Activated naive CD4-positive, alpha-beta T cell treated with anti-CD3 and anti-CD28 coated beads for 36 hours (primary cell): ENCODE results near the gene DEFB110. TPM values are rescaled to one million over a fixed set of nuclear protein-coding genes. Genes with fewer than 3 reads are reported as not detected.

Experiments used
- CTCF ChIA-PET: fragments of 350-600 bp; sonication (Branson Sonifier 250); formaldehyde crosslinking; loops from one replicate; lab custom pipeline; 2021; ENCODE audit warnings: antibody characterized with exemption; lab: Charles Lee
- DNase-seq: peaks from one replicate; pipeline ENCODE4 v3.0.0-alpha.2; 2020
- H3K27ac Mint-ChIP-seq: one replicate; pipeline ENCODE4 v1.8.0; 2021; ENCODE audit warnings: mild to moderate bottlenecking, mixed read lengths
- H3K27me3 Mint-ChIP-seq: one replicate; pipeline ENCODE4 v1.8.0; 2021; ENCODE audit warnings: low read depth, mixed read lengths
- H3K36me3 Mint-ChIP-seq: one replicate; pipeline ENCODE4 v1.8.0; 2021; ENCODE audit warnings: low read depth, mixed read lengths
- H3K4me1 Mint-ChIP-seq: one replicate; pipeline ENCODE4 v1.8.0; 2021; ENCODE audit warnings: low read depth, mixed read lengths
- H3K4me3 Mint-ChIP-seq: one replicate; pipeline ENCODE4 v1.8.0; 2021; ENCODE audit warnings: mild to moderate bottlenecking, moderate library complexity, mixed read lengths
- H3K9me3 Mint-ChIP-seq: one replicate; pipeline ENCODE4 v1.8.0; 2021; ENCODE audit warnings: mixed read lengths
- intact Hi-C: fragments of 100-400 bp; cut with micrococcal nuclease; formaldehyde crosslinking; loops from one replicate; pipeline ENCODE4 v1.15.1; 2023
- total RNA-seq, 2 experiments: library from RNA; stranded (reverse); gene quantifications; one replicate each; pipeline ENCODE4 v1.2.3, GENCODE V29; 2021

Gene DEFB110
- not detected for total RNA-seq

- CTCF ChIA-PET, result no interaction called here
- intact Hi-C loops, result no loop called here
Observed at GRCh38 chr6:50021894-50022293, at the start of gene DEFB110. DEFB110 (minus strand) TSS chr6:50021994; CDS start chr6:50021935, 59 bp downstream.

DNA sequence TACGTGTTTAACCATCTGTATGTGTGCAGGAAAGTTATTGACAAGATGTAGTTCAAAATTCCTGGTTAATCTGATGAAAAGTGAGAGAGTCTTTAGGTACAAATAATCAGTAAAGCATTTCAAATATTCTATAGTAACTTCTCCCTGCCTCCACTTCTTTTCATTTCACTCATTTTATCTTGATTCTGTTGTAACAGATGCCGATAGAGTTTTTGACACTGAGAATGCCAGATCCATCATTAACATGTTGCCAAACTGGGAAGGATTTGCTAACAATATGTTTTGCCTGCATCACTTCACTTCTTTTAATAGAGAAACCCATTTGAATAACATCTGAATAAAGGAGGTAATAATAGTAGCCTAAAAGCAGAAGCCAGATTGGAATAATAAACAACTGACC lies 48.3 kb upstream of the DEFB110 start:
- Mint-ChIP-seq H3K27ac (no peak overlapping the region), H3K27me3 (no peaks in the 10 kb centered on the region), H3K36me3 (no peaks in the 10 kb centered on the region), H3K4me1 (no peaks in the 10 kb centered on the region), H3K9me3 (peaks cover 3% of the 10 kb centered on the region), H3K4me3 (no peak overlapping the region)
- CTCF ChIA-PET, result no interaction called here
- intact Hi-C loops, result no loop called here
- no peak for DNase-seq

More at GRCh38 chr6:50021894-50022293, at the start of gene DEFB110:
- no peaks in the 10 kb centered on the region for H3K9me3 Mint-ChIP-seq
- no peak within 1 kb of the TSS for H3K27ac Mint-ChIP-seq
- no peaks in the 10 kb centered on the region for H3K27me3 Mint-ChIP-seq
- H3K4me1 Mint-ChIP-seq, result no peaks in the 10 kb centered on the region
- DNase-seq, result no peak
- H3K36me3 Mint-ChIP-seq, result no peaks in the 10 kb centered on the region
- H3K4me3 Mint-ChIP-seq, result no peak within 1 kb of the TSS

GRCh38 chr6:50062051-50062450 lies 40.3 kb upstream of the DEFB110 start:
- Mint-ChIP-seq H3K27me3 (no peaks in the 10 kb centered on the region), H3K4me1 (no peaks in the 10 kb centered on the region)
- intact Hi-C loops, result no loop called here

GRCh38 chr6:50056242-50056641 lies 34.4 kb upstream of the DEFB110 start:
- intact Hi-C loops, result no loop called here
- Mint-ChIP-seq H3K27me3 (no peaks in the 10 kb centered on the region), H3K9me3 (no peaks in the 10 kb centered on the region), H3K27ac (no peak overlapping the region), H3K4me3 (no peak overlapping the region), H3K36me3 (no peaks in the 10 kb centered on the region), H3K4me1 (no peaks in the 10 kb centered on the region)
- CTCF ChIA-PET, result no interaction called here
- DNase-seq, result no peak

More at GRCh38 chr6:50062051-50062450, 40.3 kb upstream of the DEFB110 start:
- peaks cover 8% of the 10 kb centered on the region for H3K9me3 Mint-ChIP-seq
- DNase-seq, result no peak
- H3K27ac Mint-ChIP-seq, result no peak overlapping the region
- H3K36me3 Mint-ChIP-seq, result no peaks in the 10 kb centered on the region
- no peak overlapping the region for H3K4me3 Mint-ChIP-seq
- CTCF ChIA-PET, result no interaction called here

- Mint-ChIP-seq H3K4me1 (no peaks in the 10 kb centered on the region), H3K36me3 (no peaks in the 10 kb centered on the region), H3K27me3 (no peaks in the 10 kb centered on the region), H3K4me3 (no peak within 1 kb of the TSS), H3K27ac (no peak within 1 kb of the TSS), H3K9me3 (no peaks in the 10 kb centered on the region)
- intact Hi-C loops, result no loop called here
- CTCF ChIA-PET, result interaction anchor here (1.3 kb wide), 1 partner anchor 11 kb away, joined by 3 read pairs; no protein-coding TSS in a partner anchor
- DNase-seq, result no peak
Observed at GRCh38 chr6:50049829-50050228, 28.0 kb upstream of the DEFB110 start, which contains the start of gene DEFB112. DEFB112 (minus strand) TSS chr6:50049929; CDS start chr6:50049869, 60 bp downstream.

- Mint-ChIP-seq H3K4me3 (no peak overlapping the region), H3K4me1 (no peaks in the 10 kb centered on the region), H3K27ac (no peak overlapping the region), H3K36me3 (no peaks in the 10 kb centered on the region), H3K9me3 (no peaks in the 10 kb centered on the region), H3K27me3 (no peaks in the 10 kb centered on the region)
- no peak for DNase-seq
- CTCF ChIA-PET, result no interaction called here
- intact Hi-C loops, result no loop called here
Observed at GRCh38 chr6:50047026-50047425, 25.2 kb upstream of the DEFB110 start.

DNA sequence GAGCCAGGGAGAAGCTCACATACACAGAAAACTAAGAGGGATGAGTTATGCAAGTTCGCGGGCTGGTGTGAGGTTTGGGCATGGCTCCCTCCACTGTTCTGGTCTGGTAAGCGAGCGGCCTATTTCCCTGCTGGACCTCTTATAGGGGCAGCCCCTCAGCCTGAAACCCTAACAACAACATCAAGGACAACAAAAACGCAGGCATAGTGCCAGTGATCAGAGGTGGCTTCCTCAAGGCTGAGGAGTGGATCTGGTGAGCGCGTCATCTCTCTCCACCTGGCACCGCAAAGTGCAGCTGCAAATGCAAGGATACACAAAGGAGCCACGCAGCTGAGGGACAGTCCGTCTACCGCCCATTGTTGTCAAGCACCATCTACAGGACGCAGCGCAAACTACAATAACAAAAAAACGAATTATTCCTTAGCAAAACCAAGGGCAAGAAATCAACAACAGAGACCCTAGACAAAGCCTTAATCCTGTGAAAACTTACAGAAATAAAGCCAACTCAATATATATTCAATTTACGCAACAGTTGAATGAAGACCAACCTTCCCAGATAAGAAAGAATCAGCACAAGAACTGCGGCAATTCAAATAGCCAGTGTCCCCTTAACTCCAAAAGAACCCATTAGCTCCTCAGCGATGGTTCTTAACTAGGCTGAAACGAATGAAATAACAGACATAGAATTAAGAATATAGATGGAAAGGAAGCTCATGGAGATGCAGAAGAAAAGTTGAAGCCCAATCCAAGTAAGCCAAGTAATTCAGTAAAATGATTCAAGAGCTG lies 9.2 kb upstream of the DEFB110 start:
- CTCF ChIA-PET, result no interaction called here
- no peak for DNase-seq
- no peaks in the 10 kb centered on the region for H3K4me1 Mint-ChIP-seq
- H3K9me3 Mint-ChIP-seq, result peaks cover 11% of the 10 kb centered on the region
- H3K4me3 Mint-ChIP-seq, result no peak overlapping the region
- intact Hi-C loops, result no loop called here
- no peaks in the 10 kb centered on the region for H3K36me3 Mint-ChIP-seq
- H3K27ac Mint-ChIP-seq, result no peak overlapping the region
- no peaks in the 10 kb centered on the region for H3K27me3 Mint-ChIP-seq

GRCh38 chr6:50030350-50030749 lies 8.6 kb upstream of the DEFB110 start:
- intact Hi-C loops, result no loop called here
- CTCF ChIA-PET, result no interaction called here
- Mint-ChIP-seq H3K4me3 (no peak overlapping the region), H3K27ac (no peak overlapping the region), H3K27me3 (no peaks in the 10 kb centered on the region), H3K4me1 (no peaks in the 10 kb centered on the region), H3K9me3 (peaks cover 10% of the 10 kb centered on the region), H3K36me3 (no peaks in the 10 kb centered on the region)
- DNase-seq, result no peak

DNA sequence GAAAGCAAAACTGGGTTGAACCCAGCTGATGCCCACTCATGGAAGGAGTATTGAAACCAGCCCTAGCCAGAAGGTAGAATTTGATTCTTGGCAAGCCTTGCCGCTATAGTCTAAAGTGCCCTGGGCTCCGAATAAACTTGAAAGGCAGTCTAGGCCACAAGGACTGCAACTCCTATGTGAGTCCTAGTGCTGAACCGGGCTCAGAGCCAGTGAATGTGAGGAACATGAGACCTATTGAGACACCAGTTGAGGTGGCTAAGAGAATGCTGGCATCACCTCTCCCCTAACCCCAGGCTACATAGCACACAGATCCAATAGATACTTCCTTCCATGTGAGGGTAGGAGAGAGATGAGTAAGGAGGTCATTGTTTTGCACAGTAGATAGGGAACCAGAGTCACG lies 3.5 kb upstream of the DEFB110 start:
- CTCF ChIA-PET, result no interaction called here
- DNase-seq, result no peak
- no peaks in the 10 kb centered on the region for H3K4me1 Mint-ChIP-seq
- H3K27ac Mint-ChIP-seq, result no peak overlapping the region
- H3K4me3 Mint-ChIP-seq, result no peak overlapping the region
- H3K9me3 Mint-ChIP-seq, result no peaks in the 10 kb centered on the region
- no peaks in the 10 kb centered on the region for H3K36me3 Mint-ChIP-seq
- H3K27me3 Mint-ChIP-seq, result no peaks in the 10 kb centered on the region
- intact Hi-C loops, result no loop called here

GRCh38 chr6:50007819-50008218 lies 14.0 kb downstream of the DEFB110 start:
- intact Hi-C loops, result no loop called here
- Mint-ChIP-seq H3K27ac (no peak overlapping the region), H3K27me3 (no peaks in the 10 kb centered on the region), H3K9me3 (peaks cover 2% of the 10 kb centered on the region), H3K36me3 (no peaks in the 10 kb centered on the region), H3K4me1 (no peaks in the 10 kb centered on the region), H3K4me3 (no peak overlapping the region)
- CTCF ChIA-PET, result no interaction called here
- DNase-seq, result no peak

DNA sequence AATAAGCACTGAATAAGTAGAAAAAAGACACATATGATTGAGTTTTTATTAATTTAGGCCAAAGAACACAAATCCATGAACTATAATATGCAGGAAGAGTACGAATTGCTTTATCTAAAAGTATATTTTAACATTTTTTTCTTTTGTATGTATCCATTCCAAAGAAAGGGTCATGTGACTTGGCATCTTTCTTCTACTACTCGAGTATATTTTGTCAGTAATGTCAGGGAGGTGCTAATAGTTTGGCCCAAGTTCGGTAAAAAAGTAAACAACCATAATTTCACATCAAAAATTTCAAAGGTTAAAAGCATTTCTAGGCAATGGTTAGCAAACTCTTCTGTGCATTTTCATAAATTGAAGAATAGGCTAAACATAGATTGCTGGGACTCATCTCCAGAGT lies 18.7 kb downstream of the DEFB110 start:
- H3K9me3 Mint-ChIP-seq, result peaks cover 4% of the 10 kb centered on the region
- intact Hi-C loops, result no loop called here
- no peak overlapping the region for H3K27ac Mint-ChIP-seq
- no peak for DNase-seq
- no peaks in the 10 kb centered on the region for H3K27me3 Mint-ChIP-seq
- H3K36me3 Mint-ChIP-seq, result no peaks in the 10 kb centered on the region
- CTCF ChIA-PET, result no interaction called here
- no peaks in the 10 kb centered on the region for H3K4me1 Mint-ChIP-seq
- H3K4me3 Mint-ChIP-seq, result no peak overlapping the region

DNA sequence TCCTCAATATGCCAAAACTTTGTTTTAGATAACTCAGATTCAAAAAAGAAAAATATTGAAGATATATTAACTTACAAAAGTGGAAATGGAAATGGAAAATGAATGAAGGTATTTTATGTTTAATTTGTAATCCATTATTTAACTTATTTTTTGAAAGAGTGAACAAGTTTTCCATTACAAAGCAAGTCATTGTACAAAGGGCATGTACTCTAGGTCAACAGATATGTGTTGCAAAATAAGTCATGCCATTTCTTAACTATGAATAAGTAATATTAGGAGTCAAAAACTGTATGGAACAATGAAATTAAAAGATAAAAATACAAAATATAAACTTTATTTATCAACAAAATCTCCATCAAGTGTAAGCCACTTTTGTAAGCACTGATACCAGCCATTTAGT lies 26.5 kb downstream of the DEFB110 start:
- DNase-seq, result no peak

GRCh38 chr6:49988900-49989299 lies 32.9 kb downstream of the DEFB110 start:
- Mint-ChIP-seq H3K4me1 (no peaks in the 10 kb centered on the region), H3K27me3 (no peaks in the 10 kb centered on the region), H3K27ac (no peak overlapping the region), H3K4me3 (no peak overlapping the region), H3K9me3 (no peaks in the 10 kb centered on the region), H3K36me3 (no peaks in the 10 kb centered on the region)
- DNase-seq, result no peak
- intact Hi-C loops, result no loop called here
- CTCF ChIA-PET, result no interaction called here

More for the DNA sequence above, 26.5 kb downstream of the DEFB110 start:
- Mint-ChIP-seq H3K4me3 (no peak overlapping the region), H3K4me1 (no peaks in the 10 kb centered on the region), H3K27ac (no peak overlapping the region), H3K9me3 (no peaks in the 10 kb centered on the region), H3K27me3 (no peaks in the 10 kb centered on the region), H3K36me3 (no peaks in the 10 kb centered on the region)
- intact Hi-C loops, result no loop called here
- CTCF ChIA-PET, result no interaction called here
